AG04450 (cell line): ENCODE results near the gene IFI27. TPM values are rescaled to one million over a fixed set of nuclear protein-coding genes. Genes with fewer than 3 reads are reported as not detected.
A peak's percentile ranks its signal among the peaks of the same experiment; 100 is the strongest.

ENCODE experiments used
- CTCF ChIA-PET: fragments of 300-600, 350-600 bp; formaldehyde crosslinking; extraction: SDS; loops from one replicate; lab custom pipeline; 2022; ENCODE audit warnings: antibody characterized with exemption, inconsistent platforms; lab: Charles Lee
- POLR2A ChIA-PET: fragments of 350-600 bp; formaldehyde crosslinking; extraction: SDS; loops from one replicate; lab custom pipeline; 2021; ENCODE audit warnings: antibody characterized with exemption, inconsistent platforms; lab: Yijun Ruan, JAX
- DNase-seq: peaks from one replicate; pipeline ENCODE4 v3.0.0-alpha.2; 2011; ENCODE audit warnings: low read depth, low spot score
- H3K27ac ChIP-seq: one replicate; pipeline ENCODE4 v1.5.1; 2012; ENCODE audit warnings: low read depth, low read length, control low read depth
- H3K27me3 ChIP-seq: one replicate; pipeline ENCODE4 v1.6.0; 2012; ENCODE audit warnings: low read length; ENCODE audit not compliant: control insufficient read depth, insufficient read depth
- H3K4me3 ChIP-seq: 2 replicates; pipeline ENCODE4 v1.5.1; 2011; ENCODE audit warnings: mild to moderate bottlenecking, low read depth, low read length, control low read depth
- H3K9me3 ChIP-seq: 2 replicates; pipeline ENCODE4 v1.5.1; 2012; ENCODE audit warnings: low read length; ENCODE audit not compliant: control insufficient read depth, insufficient read depth
- CTCF ChIP-seq: IDR thresholded peaks from 2 replicates; pipeline ENCODE4 v1.5.1; 2011; ENCODE audit warnings: low read depth, low read length, control low read depth, inconsistent platforms
- polyA plus RNA-seq: library from polyadenylated mRNA; depleted of rRNA; stranded (reverse); fragments of >200 nt; gene quantifications from 2 replicates; pipeline ENCODE4 v1.2.3, GENCODE V29; 2011

Gene IFI27
- polyA plus RNA-seq, 1 experiment: 1.4 TPM

GRCh38 chr14:94125659-94126418 lies 15.3 kb downstream of the IFI27 start:
- no peaks in the 10 kb centered on the region for H3K27me3 ChIP-seq
- ChIA-PET POLR2A (no interaction called here), CTCF (interaction anchor here (2.1 kb wide), 1 partner anchor 11 kb away, joined by 10 read pairs; no protein-coding TSS in a partner anchor)
- H3K9me3 ChIP-seq: no peaks in the 10 kb centered on the region
- no peak overlapping the region for H3K27ac ChIP-seq
- H3K4me3 ChIP-seq: no peak overlapping the region
- DNase-seq: no peak
- no peak for TF ChIP-seq CTCF

GRCh38 chr14:94126419-94126677 lies 15.8 kb downstream of the IFI27 start:
- no peaks in the 10 kb centered on the region for H3K27me3 ChIP-seq
- no peak overlapping the region for H3K4me3 ChIP-seq
- H3K27ac ChIP-seq: no peak overlapping the region
- CTCF ChIA-PET: interaction anchor here (0.9 kb wide), 1 partner anchor 90 kb away, joined by 4 read pairs; no protein-coding TSS in a partner anchor
- POLR2A ChIA-PET: no interaction called here
- no peak for DNase-seq
- no peak for TF ChIP-seq CTCF
- H3K9me3 ChIP-seq: no peaks in the 10 kb centered on the region

GRCh38 chr14:94126800-94127199 lies 16.3 kb downstream of the IFI27 start:
- ChIA-PET POLR2A (no interaction called here), CTCF (interaction anchor here (0.9 kb wide), 1 partner anchor 91 kb away, joined by 4 read pairs; no protein-coding TSS in a partner anchor)
- no peak for TF ChIP-seq CTCF

GRCh38 chr14:94127330-94127729 lies 16.8 kb downstream of the IFI27 start:
- TF ChIP-seq CTCF: no peak
- no peaks in the 10 kb centered on the region for H3K27me3 ChIP-seq
- no peak overlapping the region for H3K27ac ChIP-seq
- no peaks in the 10 kb centered on the region for H3K9me3 ChIP-seq
- no peak for DNase-seq
- ChIA-PET CTCF (interaction anchor here (0.9 kb wide), 1 partner anchor 91 kb away, joined by 4 read pairs; no protein-coding TSS in a partner anchor), POLR2A (no interaction called here)
- H3K4me3 ChIP-seq: no peak overlapping the region

More at GRCh38 chr14:94126800-94127199, 16.3 kb downstream of the IFI27 start:
- DNase-seq: no peak
- Histone ChIP-seq H3K27me3 (no peaks in the 10 kb centered on the region), H3K4me3 (no peak overlapping the region), H3K9me3 (no peaks in the 10 kb centered on the region), H3K27ac (no peak overlapping the region)

GRCh38 chr14:94128216-94128839 lies 17.8 kb downstream of the IFI27 start:
- Histone ChIP-seq H3K27me3 (peaks cover under 1% of the 10 kb centered on the region), H3K27ac (no peak overlapping the region), H3K9me3 (no peaks in the 10 kb centered on the region), H3K4me3 (peak overlapping the region; percentile 72)
- POLR2A ChIA-PET: interaction anchor here (0.7 to 0.9 kb wide), 2 partner anchors 47 to 67 kb away, joined by 6 to 8 read pairs; partner anchors contain the start of genes DDX24 and IFI27L1
- TF ChIP-seq CTCF: no peak
- CTCF ChIA-PET: interaction anchor here (0.6 to 5.2 kb wide), 10 partner anchors 8 to 1015 kb away, joined by 3 to 84 read pairs (median 7); partner anchors contain the start of genes DDX24 and IFI27L1
- no peak for DNase-seq
